HG03520 (cell line): ENCODE data around the gene SLF1.
"Not testable (repeated sequence)": the region's sequence is repeated elsewhere in the genome, so short reads cannot be mapped to it uniquely, and the experiment has no call there.

Experiments
- ATAC-seq: cut with Tn5 transposase; IDR thresholded peaks from one replicate; pipeline ENCODE4 v1.9.1; 2021; ENCODE audit warnings: mild to moderate bottlenecking, moderate library complexity; ENCODE audit not compliant: unreplicated experiment

The SLF1 gene

DNA sequence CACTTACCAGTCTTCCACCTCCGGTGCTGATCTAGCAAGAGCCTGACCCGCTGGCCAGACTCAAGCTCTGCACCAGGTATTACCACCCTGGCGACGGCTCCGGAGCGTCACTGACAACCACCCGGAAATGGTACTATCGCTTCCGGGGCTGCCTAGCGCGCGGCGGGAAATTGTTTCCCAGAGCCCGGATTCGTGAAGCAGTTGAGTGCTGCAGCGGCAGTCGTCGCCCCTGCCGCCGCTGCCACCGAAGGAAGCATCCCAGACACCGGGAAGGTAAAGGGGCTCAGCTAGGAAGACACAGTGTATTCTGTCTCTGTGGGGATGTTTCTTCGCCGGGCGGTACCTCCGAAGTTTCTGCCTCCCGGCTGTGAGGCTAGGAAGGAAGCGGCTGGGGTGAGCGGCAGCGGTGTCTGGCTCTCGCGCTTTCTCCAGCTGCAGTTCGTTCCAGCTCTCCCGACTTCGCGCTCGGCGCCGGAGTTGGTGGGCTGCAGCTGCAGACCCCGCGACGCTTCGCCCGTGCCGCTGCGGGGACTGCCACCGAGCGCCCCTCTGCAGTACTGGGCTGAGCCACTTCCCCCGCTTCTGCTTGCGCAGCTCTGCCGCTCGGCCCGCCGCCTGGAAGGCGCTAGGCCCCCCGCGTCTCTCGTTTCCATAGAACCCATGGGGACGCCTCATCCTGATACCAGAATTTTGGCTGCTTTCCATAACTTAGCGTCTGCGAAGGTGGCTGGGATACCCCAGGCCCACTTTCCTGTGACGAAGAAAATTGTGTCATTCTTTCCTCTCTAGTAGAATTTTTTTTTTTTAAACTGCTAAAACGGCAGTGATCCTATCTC lies at the start of gene SLF1, which contains the start of gene KIAA0825:
Gene SLF1, plus strand, starts transcription at position 177 of the 836 bp plus-strand sequence. CDS start 10,142 bp downstream, outside the sequence.
Gene KIAA0825, minus strand, starts transcription at position 112 of the 836 bp plus-strand sequence. CDS start 81,478 bp downstream, outside the sequence.
- peak; percentile 96 for ATAC-seq

DNA sequence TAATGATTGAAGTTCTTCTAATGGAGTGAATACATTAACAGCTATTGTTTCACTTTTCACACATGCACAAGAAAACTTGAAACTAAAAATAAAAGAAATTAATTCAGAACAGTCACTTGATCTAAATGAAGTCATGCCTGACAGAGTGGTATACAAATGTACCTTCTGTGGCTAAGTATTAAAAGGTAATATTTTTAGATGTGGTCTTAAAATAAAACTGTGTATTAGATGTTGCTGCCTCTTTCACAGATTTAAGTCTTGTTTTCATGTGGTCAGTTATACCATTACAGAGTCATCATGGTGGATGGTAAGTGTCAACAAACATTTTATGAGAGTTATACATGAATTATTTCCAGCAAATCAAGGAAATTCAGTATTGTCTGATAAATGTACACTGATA lies 47.1 kb upstream of the SLF1 start:
- no peak for ATAC-seq

DNA sequence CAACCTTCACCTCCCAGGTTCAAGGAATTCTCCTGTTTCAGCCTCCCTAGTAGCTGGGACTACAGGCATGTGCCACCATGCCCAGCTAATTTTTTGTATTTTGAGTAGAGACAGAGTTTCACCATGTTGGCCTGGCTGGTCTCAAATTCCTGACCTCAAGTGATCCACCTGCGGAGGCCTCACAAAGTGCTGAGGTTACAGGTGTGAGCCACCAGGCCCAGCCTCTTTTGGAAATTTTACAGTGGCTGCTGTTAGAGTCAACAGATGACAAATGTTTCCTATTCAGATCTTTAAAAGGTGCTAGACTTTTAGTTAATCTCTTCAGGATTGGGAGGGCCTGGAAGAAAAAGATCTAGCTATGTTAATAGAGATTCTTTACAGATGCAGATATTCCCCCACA lies 45.1 kb upstream of the SLF1 start:
- not testable (repeated sequence) for ATAC-seq

GRCh38 chr5:94575196-94575595 lies 43.3 kb upstream of the SLF1 start:
- no peak for ATAC-seq

GRCh38 chr5:94577466-94578245 lies 40.8 kb upstream of the SLF1 start:
- peak; percentile 79 for ATAC-seq

DNA sequence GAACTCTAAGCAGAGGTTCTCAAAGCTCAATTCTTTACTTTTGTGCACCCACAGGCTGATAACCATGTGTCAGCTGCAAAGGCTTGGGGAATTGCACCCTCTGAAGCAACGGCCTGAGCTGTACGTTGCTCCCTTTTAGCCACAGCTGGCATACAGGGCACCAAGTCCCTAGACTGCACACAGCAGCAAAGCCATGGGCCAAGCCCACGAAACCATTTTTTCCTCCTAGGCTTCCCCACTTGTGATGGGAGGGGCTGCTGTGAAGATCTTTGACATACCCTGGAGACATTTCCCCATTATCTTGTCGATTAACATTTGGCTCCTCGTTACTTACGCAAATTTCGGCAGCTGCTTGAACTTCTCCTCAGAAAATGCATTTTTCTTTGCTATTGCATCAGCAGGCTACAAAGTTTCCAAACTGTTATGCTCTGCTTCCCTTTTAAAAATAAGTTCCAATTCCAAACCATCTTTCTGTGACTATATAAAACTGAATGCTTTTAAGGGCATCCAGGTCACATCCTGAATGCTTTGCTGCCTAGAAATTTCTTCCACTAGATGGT lies 23.1 kb upstream of the SLF1 start:
- no peak for ATAC-seq

DNA sequence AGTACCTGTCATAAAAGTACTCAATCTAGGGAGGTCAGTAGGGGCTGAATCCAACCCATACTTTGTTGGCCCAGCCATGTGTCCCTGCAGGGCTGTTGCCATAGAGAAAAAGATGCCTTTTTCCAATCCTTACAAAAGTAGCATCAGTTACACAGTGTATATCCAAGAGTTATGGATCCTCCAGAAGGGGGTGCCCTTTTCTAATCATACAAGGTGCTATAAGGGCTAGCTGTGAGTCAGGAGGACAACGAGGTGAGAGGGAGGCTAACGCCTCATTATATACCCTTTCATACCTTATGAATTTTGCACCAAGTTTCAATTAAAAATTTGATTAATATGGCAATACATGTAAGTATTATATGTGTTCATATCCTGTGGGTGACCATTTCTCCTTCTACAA lies 4.9 kb upstream of the SLF1 start:
- no peak for ATAC-seq

- no peak for ATAC-seq
Measured at GRCh38 chr5:94614156-94614805, 4.2 kb upstream of the SLF1 start.

GRCh38 chr5:94615862-94616261 lies 2.6 kb upstream of the SLF1 start:
- no peak for ATAC-seq

GRCh38 chr5:94618029-94618492 lies 408 bp upstream of the SLF1 start:
- ATAC-seq, result peak; percentile 17

- no peak for ATAC-seq
Measured at GRCh38 chr5:94620256-94620655, 1.8 kb downstream of the SLF1 start.

- no peak for ATAC-seq
Measured at GRCh38 chr5:94621763-94622162, 3.3 kb downstream of the SLF1 start.

DNA sequence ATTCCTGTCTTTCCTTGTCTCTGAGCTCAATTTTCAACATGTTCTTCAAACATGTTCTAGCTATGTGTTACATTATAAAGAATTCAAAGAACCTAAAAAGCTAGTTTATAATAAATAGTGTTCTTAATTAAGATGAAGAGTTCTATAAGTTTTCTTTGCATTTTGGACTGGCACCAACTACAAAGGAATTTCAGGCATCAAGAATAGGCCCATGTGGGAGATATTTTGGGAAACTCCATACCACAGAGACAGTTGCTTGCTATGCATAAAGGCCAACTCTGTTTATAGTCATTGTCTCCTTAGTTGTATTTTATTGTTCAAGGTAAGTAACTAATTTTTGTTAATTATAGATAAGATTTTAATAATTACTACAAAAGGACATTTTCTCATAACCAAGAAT lies 4.5 kb downstream of the SLF1 start:
- no peak for ATAC-seq

DNA sequence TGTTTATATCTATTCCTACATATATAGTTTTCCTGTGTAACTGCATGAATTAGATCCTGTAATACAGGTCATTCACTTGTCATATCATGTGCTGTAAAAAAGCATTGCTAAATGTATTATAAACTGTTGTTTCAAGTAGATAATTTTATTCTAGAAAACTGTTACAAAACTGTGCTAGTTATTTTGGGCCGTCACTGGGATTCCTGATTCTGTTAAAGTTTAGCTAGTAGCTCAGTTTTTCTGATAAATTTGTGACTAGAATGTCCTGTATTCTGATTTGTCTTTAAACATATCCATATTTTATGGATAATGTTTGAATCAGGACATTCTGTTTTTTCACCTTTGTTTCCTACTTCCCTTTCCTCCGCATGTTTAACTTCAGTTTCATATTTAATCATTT lies 5.4 kb downstream of the SLF1 start:
- ATAC-seq, result no peak

DNA sequence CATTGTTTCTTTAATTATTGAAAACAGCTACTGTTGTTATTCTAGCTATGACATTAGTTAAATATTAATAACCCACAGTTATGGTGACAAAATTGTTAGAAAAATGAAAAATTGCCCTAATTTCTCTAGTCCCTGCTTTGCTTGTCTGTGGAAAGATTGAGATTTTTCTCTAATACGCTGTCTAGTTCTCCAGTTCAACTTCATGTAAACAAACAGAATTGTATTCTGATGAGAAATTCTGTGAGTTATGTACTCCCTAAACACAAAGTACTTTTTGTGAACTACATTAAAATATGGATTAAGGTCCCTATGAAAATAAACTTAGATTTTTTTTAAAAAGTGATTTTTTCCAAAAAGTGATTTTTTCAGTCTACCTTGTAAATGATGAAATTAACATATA lies 8.7 kb downstream of the SLF1 start:
- no peak for ATAC-seq

DNA sequence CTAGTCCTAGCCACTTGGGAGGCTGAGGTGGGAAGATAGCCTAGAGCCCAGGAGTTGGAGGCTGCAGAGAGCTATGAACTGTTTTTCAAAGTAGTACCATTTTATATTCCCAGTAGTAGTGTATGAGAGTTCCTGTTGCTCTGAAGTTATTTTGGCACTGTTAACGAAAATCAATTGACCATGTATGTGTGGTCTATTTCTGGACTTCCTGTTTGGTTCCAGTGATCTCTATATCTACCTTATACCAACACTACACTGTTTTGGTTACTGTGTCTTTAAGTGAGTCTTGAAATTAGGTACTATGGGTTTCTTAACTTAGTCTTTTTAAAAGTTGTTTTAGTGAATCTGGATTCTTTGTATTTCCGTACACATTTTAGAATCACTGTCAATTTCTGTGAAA lies 13.6 kb downstream of the SLF1 start:
- ATAC-seq, result peak; percentile 97

- ATAC-seq, result no peak
Measured at GRCh38 chr5:94640176-94640575, 21.7 kb downstream of the SLF1 start.

DNA sequence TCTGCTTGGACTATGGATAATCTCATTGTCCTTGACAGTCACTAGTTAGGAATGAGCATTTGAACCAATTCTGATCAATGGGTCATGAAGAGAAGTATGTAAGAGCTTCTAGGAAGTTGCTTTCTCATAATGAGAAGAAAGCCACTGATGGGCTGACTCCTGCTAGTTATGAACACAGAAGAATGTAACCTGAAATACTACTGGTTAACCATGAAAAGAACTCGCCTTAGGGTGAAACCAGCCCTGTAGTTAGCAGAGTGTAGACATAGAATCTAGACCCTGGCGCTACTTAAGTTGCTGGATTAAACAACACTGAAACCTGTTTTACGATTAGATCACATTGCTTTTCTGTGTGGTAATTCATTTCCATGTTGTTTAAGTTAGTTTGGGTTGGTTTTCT lies 26.6 kb downstream of the SLF1 start:
- no peak for ATAC-seq

DNA sequence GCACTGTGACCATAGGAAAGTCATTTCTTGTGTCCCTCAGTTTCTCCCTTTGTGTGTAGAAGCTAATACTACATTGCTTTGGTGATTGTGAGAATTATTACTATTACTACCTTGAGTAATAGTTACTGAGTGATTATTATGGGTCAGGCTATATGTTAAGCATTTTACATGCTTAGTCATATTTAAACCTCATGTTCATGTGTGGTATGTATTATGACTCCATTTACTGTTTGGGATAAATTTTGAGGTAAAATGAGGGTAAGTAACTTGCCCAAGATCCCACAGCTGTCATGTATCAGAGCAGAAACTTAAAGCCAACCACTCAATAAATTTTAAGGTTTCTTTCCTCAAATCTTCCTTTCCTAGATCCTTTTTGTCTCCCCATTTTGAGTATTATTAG lies 28.3 kb downstream of the SLF1 start:
- ATAC-seq, result no peak

- no peak for ATAC-seq
Measured at GRCh38 chr5:94649874-94650273, 31.4 kb downstream of the SLF1 start.

- ATAC-seq, result no peak
Measured at GRCh38 chr5:94658272-94658671, 39.8 kb downstream of the SLF1 start.
